Neural cell (in vitro differentiated cells): ENCODE measurements around the gene CIZ1. TPM values are rescaled to one million over a fixed set of nuclear protein-coding genes. Genes with fewer than 3 reads are reported as not detected.
"Not testable (repeated sequence)": the region's sequence is repeated elsewhere in the genome, so short reads cannot be mapped to it uniquely, and the experiment has no call there.

ENCODE experiments used
- H2AFZ ChIP-seq: fragments of 200-600, 300-800 bp; sonication (generic), shearing (Covaris generic); 2 replicates; pipeline ENCODE4 v1.6.0; 2014; ENCODE audit warnings: low read depth, mild to moderate bottlenecking, antibody characterized with exemption, low read length, moderate library complexity
- H3F3A ChIP-seq: fragments of 200-600 bp; shearing (Covaris generic); 2 replicates; pipeline ENCODE4 v1.6.1; 2016; ENCODE audit warnings: mild to moderate bottlenecking, moderate library complexity, mixed read lengths, antibody characterized with exemption, low read length; ENCODE audit not compliant: insufficient read depth, poor library complexity, severe bottlenecking
- H3K27ac ChIP-seq: fragments of 200-600, 300-800 bp; sonication (generic), shearing (Covaris generic); 2 replicates; pipeline ENCODE4 v1.5.1; 2014; ENCODE audit warnings: mild to moderate bottlenecking, low read length, moderate library complexity
- H3K27me3 ChIP-seq: fragments of 300-800, 200-600 bp; sonication (generic), shearing (Covaris generic); 2 replicates; pipeline ENCODE4 v1.6.0; 2014; ENCODE audit warnings: mild to moderate bottlenecking, low read depth, low read length, moderate library complexity; ENCODE audit not compliant: insufficient read depth
- H3K36me3 ChIP-seq: fragments of 300-800, 200-600 bp; sonication (generic), shearing (Covaris generic); 2 replicates; pipeline ENCODE4 v1.5.1; 2014; ENCODE audit warnings: mild to moderate bottlenecking, antibody characterized with exemption, low read length, moderate library complexity; ENCODE audit not compliant: insufficient read depth
- H3K4me2 ChIP-seq: fragments of 300-800, 200-600 bp; sonication (generic), shearing (Covaris generic); 2 replicates; pipeline ENCODE4 v1.6.0; 2014; ENCODE audit warnings: mild to moderate bottlenecking, low read length
- H3K4me3 ChIP-seq: fragments of 300-800, 200-600 bp; sonication (generic), shearing (Covaris generic); 2 replicates; pipeline ENCODE4 v1.5.1; 2014; ENCODE audit warnings: mild to moderate bottlenecking, low read length, moderate library complexity
- H3K79me2 ChIP-seq: fragments of 200-600 bp; shearing (Covaris generic); replicated peaks from 2 replicates; pipeline ENCODE4 v1.6.0; 2014; ENCODE audit warnings: mild to moderate bottlenecking, low read length, moderate library complexity; ENCODE audit not compliant: insufficient read depth
- H3K9ac ChIP-seq: fragments of 300-800, 200-600 bp; sonication (generic), shearing (Covaris generic); 2 replicates; pipeline ENCODE4 v1.6.1; 2016; ENCODE audit warnings: mild to moderate bottlenecking, low read length, mixed read lengths
- H3K9me2 ChIP-seq: fragments of 200-600 bp; shearing (Covaris generic); 2 replicates; pipeline ENCODE4 v1.6.1; 2016; ENCODE audit warnings: mild to moderate bottlenecking, low read length, mixed read lengths; ENCODE audit not compliant: insufficient read depth
- H3K9me3 ChIP-seq: fragments of 200-600, 300-800 bp; sonication (generic), shearing (Covaris generic); 2 replicates; pipeline ENCODE4 v1.6.1; 2016; ENCODE audit warnings: mild to moderate bottlenecking, mixed run types, low read length, moderate library complexity, mixed read lengths
- H4K20me1 ChIP-seq: fragments of 200-600 bp; shearing (Covaris generic); 2 replicates; pipeline ENCODE4 v1.6.1; 2016; ENCODE audit warnings: mild to moderate bottlenecking, mixed run types; ENCODE audit not compliant: insufficient read depth
- EZH2 ChIP-seq: fragments of 200-600, 300-800 bp; shearing (Covaris generic), sonication (generic); IDR thresholded peaks from 2 replicates; pipeline ENCODE4 v1.6.1; 2014; ENCODE audit warnings: antibody characterized with exemption, low read length, borderline replicate concordance, mild to moderate bottlenecking; ENCODE audit not compliant: insufficient read depth, poor library complexity, severe bottlenecking
- RAD21 ChIP-seq: fragments of 450-650 bp; conservative IDR thresholded peaks from 2 replicates; pipeline ENCODE4 v1.6.1; 2014; ENCODE audit warnings: antibody characterized with exemption, mild to moderate bottlenecking, moderate library complexity
- SMC3 ChIP-seq: fragments of 450-650 bp; conservative IDR thresholded peaks from 2 replicates; pipeline ENCODE4 v1.6.1; 2014; ENCODE audit warnings: antibody characterized with exemption, mild to moderate bottlenecking, moderate library complexity; ENCODE audit not compliant: poor library complexity
- polyA plus RNA-seq: library from polyadenylated mRNA; depleted of rRNA; stranded (reverse); fragments of >200 nt; gene quantifications from 2 replicates; pipeline ENCODE4 v1.2.3, GENCODE V29; 2014
- TF ChIP-seq, protein P1 (sequence below): fragments of 450-650 bp; IDR thresholded peaks from 2 replicates; pipeline ENCODE4 v1.5.1; 2014; ENCODE audit warnings: antibody characterized with exemption, mild to moderate bottlenecking, moderate library complexity; ENCODE audit not compliant: poor library complexity, severe bottlenecking

The CIZ1 gene
- polyA plus RNA-seq, 1 donor from 2014 or later: 25.6 TPM

GRCh38 chr9:128136816-128137793 lies 54.3 kb downstream of the CIZ1 start:
- no peak overlapping the region for H3K4me3 ChIP-seq
- H3F3A ChIP-seq: no peaks in the 10 kb centered on the region
- H3K9me3 ChIP-seq: no peaks in the 10 kb centered on the region
- no peaks in the 10 kb centered on the region for H4K20me1 ChIP-seq
- H2AFZ ChIP-seq: no peak overlapping the region
- no peak overlapping the region for H3K4me2 ChIP-seq
- H3K9ac ChIP-seq: no peak overlapping the region
- no peaks in the 10 kb centered on the region for H3K27me3 ChIP-seq
- TF ChIP-seq, protein P1, sequence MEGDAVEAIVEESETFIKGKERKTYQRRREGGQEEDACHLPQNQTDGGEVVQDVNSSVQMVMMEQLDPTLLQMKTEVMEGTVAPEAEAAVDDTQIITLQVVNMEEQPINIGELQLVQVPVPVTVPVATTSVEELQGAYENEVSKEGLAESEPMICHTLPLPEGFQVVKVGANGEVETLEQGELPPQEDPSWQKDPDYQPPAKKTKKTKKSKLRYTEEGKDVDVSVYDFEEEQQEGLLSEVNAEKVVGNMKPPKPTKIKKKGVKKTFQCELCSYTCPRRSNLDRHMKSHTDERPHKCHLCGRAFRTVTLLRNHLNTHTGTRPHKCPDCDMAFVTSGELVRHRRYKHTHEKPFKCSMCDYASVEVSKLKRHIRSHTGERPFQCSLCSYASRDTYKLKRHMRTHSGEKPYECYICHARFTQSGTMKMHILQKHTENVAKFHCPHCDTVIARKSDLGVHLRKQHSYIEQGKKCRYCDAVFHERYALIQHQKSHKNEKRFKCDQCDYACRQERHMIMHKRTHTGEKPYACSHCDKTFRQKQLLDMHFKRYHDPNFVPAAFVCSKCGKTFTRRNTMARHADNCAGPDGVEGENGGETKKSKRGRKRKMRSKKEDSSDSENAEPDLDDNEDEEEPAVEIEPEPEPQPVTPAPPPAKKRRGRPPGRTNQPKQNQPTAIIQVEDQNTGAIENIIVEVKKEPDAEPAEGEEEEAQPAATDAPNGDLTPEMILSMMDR: no peak
- TF ChIP-seq SMC3 (no peak), RAD21 (no peak), EZH2 (no peak)
- H3K36me3 ChIP-seq: no peaks in the 10 kb centered on the region
- no peak overlapping the region for H3K27ac ChIP-seq
- no peaks in the 10 kb centered on the region for H3K9me2 ChIP-seq
- no peaks in the 10 kb centered on the region for H3K79me2 ChIP-seq

- not testable (repeated sequence) for H3K9me2 ChIP-seq, H2AFZ ChIP-seq, H3K36me3 ChIP-seq, H3K79me2 ChIP-seq, H3K9ac ChIP-seq, H3K9me3 ChIP-seq, H4K20me1 ChIP-seq, H3F3A ChIP-seq, H3K27ac ChIP-seq, H3K4me3 ChIP-seq, H3K4me2 ChIP-seq, H3K27me3 ChIP-seq
Measured at GRCh38 chr9:128135561-128135960, 55.8 kb downstream of the CIZ1 start.

GRCh38 chr9:128132139-128132538 lies 59.2 kb downstream of the CIZ1 start:
- not testable (repeated sequence) for H3K4me3 ChIP-seq, H3K9me2 ChIP-seq, H3K36me3 ChIP-seq, H2AFZ ChIP-seq, H4K20me1 ChIP-seq, H3K9ac ChIP-seq, H3K4me2 ChIP-seq, H3F3A ChIP-seq, H3K27me3 ChIP-seq, H3K9me3 ChIP-seq, H3K79me2 ChIP-seq, H3K27ac ChIP-seq

GRCh38 chr9:128131346-128131745 lies 60.0 kb downstream of the CIZ1 start:
- not testable (repeated sequence) for H3K9me2 ChIP-seq, H3K4me2 ChIP-seq, H3K27me3 ChIP-seq, H4K20me1 ChIP-seq, H3K4me3 ChIP-seq, H3F3A ChIP-seq, H3K36me3 ChIP-seq, H3K27ac ChIP-seq, H3K79me2 ChIP-seq, H3K9me3 ChIP-seq, H2AFZ ChIP-seq, H3K9ac ChIP-seq

DNA sequence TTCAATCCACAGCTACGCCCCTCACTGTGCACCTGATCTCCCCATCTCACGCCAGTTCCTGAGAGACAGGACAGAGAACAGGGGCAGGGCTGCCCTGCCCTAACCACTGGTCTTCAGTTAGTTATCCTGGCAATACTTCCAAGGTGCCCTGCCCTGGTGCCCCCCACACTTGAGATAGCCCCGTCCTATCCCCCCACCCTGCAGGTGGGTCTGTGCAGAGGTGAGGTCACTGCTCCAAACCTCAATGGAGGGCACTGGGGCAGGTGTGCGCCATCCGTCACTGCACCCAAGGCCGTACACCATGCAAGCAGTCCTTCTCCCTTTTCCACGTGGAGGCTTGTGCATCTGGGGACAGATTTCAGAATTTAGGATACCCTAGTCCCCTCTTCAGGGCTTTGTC lies 60.7 kb downstream of the CIZ1 start:
- not testable (repeated sequence) for H4K20me1 ChIP-seq, H3K9ac ChIP-seq, H3K27me3 ChIP-seq, H3K36me3 ChIP-seq, H2AFZ ChIP-seq, H3K27ac ChIP-seq, H3K4me2 ChIP-seq, H3F3A ChIP-seq, H3K9me3 ChIP-seq, H3K9me2 ChIP-seq, H3K4me3 ChIP-seq
- H3K79me2 ChIP-seq: peaks cover 11% of the 10 kb centered on the region
